Neural crest cell (in vitro differentiated cells): ENCODE measurements around the gene AJM1. TPM values are rescaled to one million over a fixed set of nuclear protein-coding genes. Genes with fewer than 3 reads are reported as not detected.
"Not testable (repeated sequence)": the region's sequence is repeated elsewhere in the genome, so short reads cannot be mapped to it uniquely, and the experiment has no call there.

ENCODE experiments used
- DNase-seq: peaks from one replicate; pipeline ENCODE4 v3.0.0; 2021; ENCODE audit warnings: low read depth, mixed read lengths, low spot score
- H3K27ac Mint-ChIP-seq: one replicate; pipeline ENCODE4 v1.8.0; 2021; ENCODE audit warnings: mild to moderate bottlenecking, mixed read lengths; ENCODE audit not compliant: unreplicated experiment
- H3K27me3 Mint-ChIP-seq: 2 replicates; pipeline ENCODE4 v1.8.0; 2021; ENCODE audit warnings: low read depth, mild to moderate bottlenecking, mixed read lengths
- H3K36me3 Mint-ChIP-seq: 2 replicates; pipeline ENCODE4 v1.8.0; 2021; ENCODE audit warnings: low read depth, mild to moderate bottlenecking, mixed read lengths
- H3K4me1 Mint-ChIP-seq: 2 replicates; pipeline ENCODE4 v1.8.0; 2021; ENCODE audit warnings: mixed read lengths
- H3K4me3 Mint-ChIP-seq: one replicate; pipeline ENCODE4 v1.8.0; 2021; ENCODE audit warnings: mild to moderate bottlenecking, mixed read lengths
- H3K9me3 Mint-ChIP-seq: 2 replicates; pipeline ENCODE4 v1.8.0; 2021; ENCODE audit warnings: mixed read lengths
- total RNA-seq: library from RNA; stranded (reverse); gene quantifications from 2 replicates; pipeline ENCODE4 v1.2.1, GENCODE V29; 2021
- TF ChIP-seq, protein P1 (sequence below): fragments of 200-600 bp; sonication (generic); conservative IDR thresholded peaks from 2 replicates; pipeline ENCODE4 v1.5.0; 2021; ENCODE audit warnings: antibody characterized with exemption, mild to moderate bottlenecking

Gene AJM1
- total RNA-seq, 1 donor from 2014 or later, result 2.8 TPM

DNA sequence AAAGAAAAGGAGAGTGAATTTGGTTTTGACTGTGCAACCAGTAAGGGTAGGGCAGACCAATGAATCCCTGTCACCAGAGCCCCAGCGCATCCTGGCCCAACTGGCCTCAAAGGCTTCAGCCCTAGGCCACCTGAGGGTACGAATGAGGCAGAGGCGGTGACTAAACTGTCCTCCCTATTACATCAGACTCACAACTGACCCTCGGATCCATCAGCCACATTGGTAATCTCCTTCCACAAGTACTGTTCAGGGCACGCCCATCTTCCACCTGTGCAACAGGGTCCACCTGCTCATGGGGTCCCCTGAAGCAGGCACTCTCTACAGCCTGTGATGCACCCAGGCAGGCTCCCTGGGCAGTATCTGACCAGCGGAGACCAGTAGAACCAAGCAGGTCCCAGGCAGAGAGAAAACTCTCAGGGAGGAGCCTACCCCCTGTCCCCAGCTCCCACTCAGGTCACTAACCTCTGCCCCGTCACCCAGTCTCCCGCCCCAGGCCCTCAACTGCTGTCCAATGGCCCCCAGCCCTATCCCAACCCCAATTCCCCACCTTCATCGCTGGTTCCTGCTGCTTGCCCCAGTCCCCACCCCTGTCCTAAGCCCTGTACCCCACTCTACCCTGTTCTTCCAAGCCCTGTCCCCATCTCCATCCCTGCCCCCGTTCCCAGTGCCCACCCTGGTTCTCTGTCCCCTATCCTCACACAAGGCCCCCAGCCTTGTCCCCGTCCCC is 22.9 kb downstream of the AJM1 start:
- DNase-seq, result no peak
- TF ChIP-seq, protein P1, sequence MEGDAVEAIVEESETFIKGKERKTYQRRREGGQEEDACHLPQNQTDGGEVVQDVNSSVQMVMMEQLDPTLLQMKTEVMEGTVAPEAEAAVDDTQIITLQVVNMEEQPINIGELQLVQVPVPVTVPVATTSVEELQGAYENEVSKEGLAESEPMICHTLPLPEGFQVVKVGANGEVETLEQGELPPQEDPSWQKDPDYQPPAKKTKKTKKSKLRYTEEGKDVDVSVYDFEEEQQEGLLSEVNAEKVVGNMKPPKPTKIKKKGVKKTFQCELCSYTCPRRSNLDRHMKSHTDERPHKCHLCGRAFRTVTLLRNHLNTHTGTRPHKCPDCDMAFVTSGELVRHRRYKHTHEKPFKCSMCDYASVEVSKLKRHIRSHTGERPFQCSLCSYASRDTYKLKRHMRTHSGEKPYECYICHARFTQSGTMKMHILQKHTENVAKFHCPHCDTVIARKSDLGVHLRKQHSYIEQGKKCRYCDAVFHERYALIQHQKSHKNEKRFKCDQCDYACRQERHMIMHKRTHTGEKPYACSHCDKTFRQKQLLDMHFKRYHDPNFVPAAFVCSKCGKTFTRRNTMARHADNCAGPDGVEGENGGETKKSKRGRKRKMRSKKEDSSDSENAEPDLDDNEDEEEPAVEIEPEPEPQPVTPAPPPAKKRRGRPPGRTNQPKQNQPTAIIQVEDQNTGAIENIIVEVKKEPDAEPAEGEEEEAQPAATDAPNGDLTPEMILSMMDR, result no peak
- Mint-ChIP-seq H3K27me3 (no peaks in the 10 kb centered on the region), H3K9me3 (peaks cover 8% of the 10 kb centered on the region), H3K4me3 (peak overlapping the region; percentile 86), H3K27ac (no peak overlapping the region), H3K4me1 (peaks cover 8% of the 10 kb centered on the region), H3K36me3 (peaks cover 21% of the 10 kb centered on the region)

DNA sequence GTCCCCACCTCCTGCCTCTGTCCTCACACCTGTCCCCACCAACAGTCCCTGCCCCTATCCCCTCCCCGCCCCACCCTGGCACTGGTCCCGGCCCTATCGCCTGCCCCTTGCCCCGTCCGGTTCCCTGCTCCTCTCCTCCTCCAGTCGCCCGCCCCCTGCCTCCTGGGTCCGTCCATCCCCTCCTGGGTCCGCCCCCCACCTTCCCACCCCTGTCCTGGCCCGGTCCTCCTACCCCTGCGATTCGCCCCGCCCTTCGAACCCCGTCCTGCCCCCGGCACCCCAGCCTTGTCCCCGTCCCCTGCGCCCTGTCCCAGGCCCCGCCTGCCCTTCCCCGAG is 23.5 kb downstream of the AJM1 start:
- Mint-ChIP-seq H3K4me1 (peaks cover 8% of the 10 kb centered on the region), H3K27me3 (no peaks in the 10 kb centered on the region), H3K36me3 (peaks cover 23% of the 10 kb centered on the region), H3K9me3 (peaks cover 10% of the 10 kb centered on the region), H3K27ac (no peak overlapping the region), H3K4me3 (peak overlapping the region; percentile 86)
- DNase-seq, result no peak
- TF ChIP-seq, protein P1, result no peak

DNA sequence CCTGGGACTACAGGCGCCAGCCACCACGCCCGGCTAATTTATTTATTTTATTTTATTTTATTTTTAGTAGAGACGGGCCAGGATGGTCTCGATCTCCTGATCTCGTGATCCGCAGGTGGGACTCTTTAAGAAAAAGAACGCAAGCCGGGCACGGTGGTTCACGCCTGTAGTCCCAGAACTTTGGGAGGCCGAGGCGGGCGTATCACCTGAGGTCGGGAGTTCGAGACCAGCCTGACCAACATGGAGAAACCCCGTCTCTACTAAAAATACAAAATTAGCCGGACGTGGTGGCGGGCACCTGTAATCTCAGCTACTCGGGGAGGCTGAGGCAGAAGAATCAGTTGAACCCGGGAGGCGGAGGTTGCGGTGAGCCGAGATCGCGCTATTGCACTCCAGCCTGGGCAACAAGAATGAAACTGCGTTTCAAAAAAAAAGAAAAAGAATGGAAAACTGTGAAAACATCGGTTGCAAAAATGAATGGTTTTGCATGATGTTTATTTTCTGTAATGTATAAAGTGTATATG is 24.7 kb downstream of the AJM1 start:
- not testable (repeated sequence) for H3K27ac Mint-ChIP-seq, DNase-seq, H3K4me1 Mint-ChIP-seq, H3K27me3 Mint-ChIP-seq
- H3K36me3 Mint-ChIP-seq, result peaks cover 29% of the 10 kb centered on the region
- peaks cover 10% of the 10 kb centered on the region for H3K9me3 Mint-ChIP-seq
- H3K4me3 Mint-ChIP-seq, result peak overlapping the region; percentile 47

DNA sequence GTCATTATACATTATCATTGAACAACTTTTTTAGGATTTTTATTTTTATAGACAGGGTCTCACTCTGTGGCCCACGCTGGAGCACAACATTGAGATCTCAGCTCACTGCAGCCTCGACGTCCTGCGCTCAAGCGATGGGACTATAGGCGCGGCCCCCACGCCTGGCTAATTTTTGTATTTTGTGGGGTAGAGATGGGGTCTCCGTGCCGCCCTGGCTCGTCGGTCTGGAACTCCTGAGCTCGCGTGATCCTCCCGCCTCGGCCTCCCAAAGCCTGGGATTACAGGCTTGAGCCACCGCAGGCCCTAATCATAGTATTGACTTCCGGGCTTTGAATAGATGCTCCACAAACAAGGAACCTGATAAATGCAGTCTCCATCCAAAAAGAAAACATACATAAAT is 25.2 kb downstream of the AJM1 start:
- peak overlapping the region; percentile 82 for H3K4me3 Mint-ChIP-seq
- peaks cover 10% of the 10 kb centered on the region for H3K9me3 Mint-ChIP-seq
- H3K4me1 Mint-ChIP-seq, result peaks cover 8% of the 10 kb centered on the region
- H3K27me3 Mint-ChIP-seq, result no peaks in the 10 kb centered on the region
- H3K27ac Mint-ChIP-seq, result no peak overlapping the region
- DNase-seq, result no peak
- H3K36me3 Mint-ChIP-seq, result peaks cover 29% of the 10 kb centered on the region
- TF ChIP-seq, protein P1, result no peak

DNA sequence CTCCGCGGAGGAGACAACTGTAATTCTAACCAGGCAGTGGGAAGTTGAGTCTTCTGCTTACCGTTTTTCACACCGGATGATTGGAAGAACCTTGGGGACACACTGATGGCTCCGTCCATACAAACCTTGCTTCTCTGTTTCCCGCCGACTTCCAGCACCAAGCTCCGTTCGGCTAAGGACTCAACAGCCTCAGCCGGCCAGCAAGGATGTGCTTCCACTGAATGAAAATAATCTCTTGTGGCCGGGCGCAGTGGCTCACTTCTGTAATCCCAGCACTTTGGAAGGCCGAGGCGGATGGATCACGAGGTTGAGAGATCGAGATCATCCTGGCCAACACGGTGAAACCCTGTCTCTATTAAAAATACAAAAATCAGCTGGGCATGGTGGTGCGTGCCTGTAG is 25.6 kb downstream of the AJM1 start:
- no peaks in the 10 kb centered on the region for H3K27me3 Mint-ChIP-seq
- H3K9me3 Mint-ChIP-seq, result peaks cover 10% of the 10 kb centered on the region
- DNase-seq, result no peak
- peak overlapping the region; percentile 83 for H3K4me3 Mint-ChIP-seq
- TF ChIP-seq, protein P1, result no peak
- no peak overlapping the region for H3K27ac Mint-ChIP-seq
- peaks cover 29% of the 10 kb centered on the region for H3K36me3 Mint-ChIP-seq
- H3K4me1 Mint-ChIP-seq, result peaks cover 8% of the 10 kb centered on the region

DNA sequence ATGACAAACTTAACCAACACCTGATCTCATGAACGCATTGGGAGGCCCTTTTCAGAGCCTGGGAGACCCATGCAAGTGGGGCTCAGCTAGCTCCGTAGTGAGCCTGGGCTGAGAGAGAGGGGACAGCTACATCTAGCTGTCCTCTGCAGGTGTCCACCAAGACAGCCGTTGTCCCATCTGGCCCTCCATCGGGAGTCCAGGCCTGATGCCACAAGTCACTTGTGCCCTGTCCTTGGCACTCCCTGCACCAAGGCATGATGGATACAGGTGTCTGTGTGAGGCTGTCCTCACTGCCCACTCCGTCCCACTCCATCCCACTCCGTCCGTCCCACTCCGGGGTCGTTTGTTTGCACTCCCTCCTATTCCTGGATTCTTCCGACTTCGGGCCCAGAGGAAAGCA is 26.4 kb downstream of the AJM1 start:
- no peak for DNase-seq
- peaks cover 29% of the 10 kb centered on the region for H3K36me3 Mint-ChIP-seq
- no peaks in the 10 kb centered on the region for H3K27me3 Mint-ChIP-seq
- peak overlapping the region; percentile 86 for H3K27ac Mint-ChIP-seq
- TF ChIP-seq, protein P1, result no peak
- H3K4me1 Mint-ChIP-seq, result peaks cover 8% of the 10 kb centered on the region
- H3K4me3 Mint-ChIP-seq, result peak overlapping the region; percentile 83
- H3K9me3 Mint-ChIP-seq, result peaks cover 10% of the 10 kb centered on the region

DNA sequence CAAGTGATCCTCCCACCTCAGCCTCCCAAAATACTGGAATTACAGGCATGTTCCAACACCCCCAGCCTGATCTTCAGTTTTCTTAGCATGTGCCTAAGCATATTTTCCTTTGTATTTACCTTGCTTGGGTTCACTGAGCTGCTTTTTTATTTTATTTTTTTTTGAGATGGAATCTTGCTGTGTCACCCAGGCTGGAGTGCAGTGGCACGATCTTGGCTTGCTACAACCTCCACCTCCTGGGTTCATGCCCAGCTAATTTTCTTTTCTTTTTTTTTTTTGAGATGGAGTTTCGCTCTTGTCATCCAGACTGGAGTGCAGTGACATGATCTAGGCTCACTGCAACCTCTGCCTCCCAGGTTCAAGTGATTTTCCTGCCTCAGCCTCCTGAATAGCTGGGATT is 27.3 kb downstream of the AJM1 start:
- DNase-seq, H3K27ac Mint-ChIP-seq, H3K4me1 Mint-ChIP-seq, H3K27me3 Mint-ChIP-seq, H3K4me3 Mint-ChIP-seq: not testable (repeated sequence)
- Mint-ChIP-seq H3K9me3 (peaks cover 10% of the 10 kb centered on the region), H3K36me3 (peaks cover 26% of the 10 kb centered on the region)
